Measurements from ENCODE around the gene WDR88. TPM values are rescaled to one million over a fixed set of nuclear protein-coding genes. Genes with fewer than 3 reads are reported as not detected.

Gene WDR88
- total and polyA plus RNA-seq, 2 donors (not counting 1 experiment from before 2014, with no cell fraction given) = 0.47 TPM; not detected in 1

- Histone ChIP-seq H3K27ac (ENCODE audit: low read length in 2 of 2) (no peak overlapping the region), H4K20me1 (ENCODE audit: control insufficient read depth, insufficient read depth, low read length, poor library complexity, severe bottlenecking) (no peaks in the 10 kb centered on the region), H3K27me3 (replicated peaks in 1 of 4; ENCODE audit: control extremely low read depth in 1 of 4, control insufficient read depth in 3 of 4, insufficient read depth in 4 of 4, low read length in 3 of 4) (peaks cover 0 to 20% (median 0%) of the 10 kb centered on the region in 4 experiments), H3K4me1 (ENCODE audit: control insufficient read depth in 2 of 2, insufficient read depth in 2 of 2, low read length in 2 of 2) (peaks cover 0 to 3% of the 10 kb centered on the region in 2 donors), H3K36me3 (replicated peaks in 1 of 2; ENCODE audit: control extremely low read depth in 1 of 2, control insufficient read depth in 1 of 2, extremely low read depth in 1 of 2, insufficient read depth in 2 of 2, low read length in 1 of 2) (no peaks in the 10 kb centered on the region), H3K4me2 (replicated peaks; ENCODE audit: low read depth, low read length, poor library complexity, severe bottlenecking) (no peak overlapping the region), H3K79me2 (ENCODE audit: control insufficient read depth, insufficient read depth, low read length) (no peaks in the 10 kb centered on the region), H2AFZ (ENCODE audit: insufficient read depth, low read depth, low read length, poor library complexity, severe bottlenecking) (no peak overlapping the region), H3K4me3 (ENCODE audit: control extremely low read depth in 1 of 5, extremely low read depth in 1 of 5, insufficient read depth in 1 of 5, low read depth in 2 of 5, low read length in 4 of 5) (no peak overlapping the region), H3K9me3 (ENCODE audit: control extremely low read depth in 1 of 3, control insufficient read depth in 2 of 3, insufficient read depth in 1 of 3, low read length in 2 of 3) (no peaks in the 10 kb centered on the region), H3K9ac (ENCODE audit: low read length) (no peak overlapping the region)
- peaks cover 22% of the 10 kb centered on the region for H3K27me3 Mint-ChIP-seq
- no peaks in the 10 kb centered on the region for H3K4me1 Mint-ChIP-seq
- ATAC-seq (ENCODE audit: low read depth) (no peak), DNase-seq (no peak)
- H3K4me3 Mint-ChIP-seq = no peak overlapping the region
- 79% methylated on average over 8 of the region's 11 CpGs for WGBS (ENCODE audit: insufficient coverage)
- no peaks in the 10 kb centered on the region for H3K9me3 Mint-ChIP-seq (ENCODE audit: insufficient read depth)
- TF ChIP-seq EZH2 (IDR thresholded peaks at IDR 0.05; ENCODE audit: borderline replicate concordance, insufficient read depth, low read depth, low read length, poor library complexity, severe bottlenecking) (no peak), CTCF (IDR thresholded peaks at IDR 0.05) (no peak)
- POLR2A ChIA-PET = interaction anchor here (0.6 kb wide), 1 partner anchor 24 kb away, joined by 4 read pairs; no protein-coding TSS in a partner anchor
- CTCF ChIA-PET = interaction anchor here (1.2 kb wide), 1 partner anchor 13 kb away, joined by 3 read pairs; no protein-coding TSS in a partner anchor
- intact Hi-C loops (cut with micrococcal nuclease) = no loop called here
- no peak overlapping the region for H3K27ac Mint-ChIP-seq
Observed at GRCh38 chr19:33197591-33198000, 65.7 kb downstream of the WDR88 start.

- CTCF ChIA-PET = interaction anchor here (1.2 kb wide), 1 partner anchor 14 kb away, joined by 3 read pairs; no protein-coding TSS in a partner anchor
- 92% methylated on average over 7 of the region's 7 CpGs for WGBS (ENCODE audit: insufficient coverage)
Observed at GRCh38 chr19:33198169-33198568, 66.3 kb downstream of the WDR88 start.

More at GRCh38 chr19:33198169-33198568, 66.3 kb downstream of the WDR88 start:
- ATAC-seq (ENCODE audit: low read depth) = no peak
- DNase-seq = no peak
- H3K36me3 ChIP-seq (replicated peaks in 1 of 2; ENCODE audit: control extremely low read depth in 1 of 2, control insufficient read depth in 1 of 2, extremely low read depth in 1 of 2, insufficient read depth in 2 of 2, low read length in 1 of 2) = no peaks in the 10 kb centered on the region
- Mint-ChIP-seq H3K27me3 (peaks cover 17% of the 10 kb centered on the region), H3K4me1 (no peaks in the 10 kb centered on the region), H3K9me3 (ENCODE audit: insufficient read depth) (no peaks in the 10 kb centered on the region), H3K4me3 (no peak overlapping the region), H3K27ac (no peak overlapping the region)
- H3K27ac ChIP-seq (ENCODE audit: low read length in 2 of 2) = no peak overlapping the region
- TF ChIP-seq CTCF (IDR thresholded peaks at IDR 0.05) = no peak
- TF ChIP-seq EZH2 (IDR thresholded peaks at IDR 0.05; ENCODE audit: borderline replicate concordance, insufficient read depth, low read depth, low read length, poor library complexity, severe bottlenecking) = no peak
- peaks cover 0 to 15% (median 0%) of the 10 kb centered on the region in 4 experiments for H3K27me3 ChIP-seq (replicated peaks in 1 of 4; ENCODE audit: control extremely low read depth in 1 of 4, control insufficient read depth in 3 of 4, insufficient read depth in 4 of 4, low read length in 3 of 4)
- H3K9me3 ChIP-seq (ENCODE audit: control extremely low read depth in 1 of 3, control insufficient read depth in 2 of 3, insufficient read depth in 1 of 3, low read length in 2 of 3) = no peaks in the 10 kb centered on the region
- no peaks in the 10 kb centered on the region for H3K79me2 ChIP-seq (ENCODE audit: control insufficient read depth, insufficient read depth, low read length)
- POLR2A ChIA-PET = interaction anchor here (0.6 kb wide), 1 partner anchor 23 kb away, joined by 4 read pairs; no protein-coding TSS in a partner anchor
- no peak overlapping the region for H3K9ac ChIP-seq (ENCODE audit: low read length)
- H4K20me1 ChIP-seq (ENCODE audit: control insufficient read depth, insufficient read depth, low read length, poor library complexity, severe bottlenecking) = no peaks in the 10 kb centered on the region
- peaks cover 0 to 3% of the 10 kb centered on the region in 2 donors for H3K4me1 ChIP-seq (ENCODE audit: control insufficient read depth in 2 of 2, insufficient read depth in 2 of 2, low read length in 2 of 2)
- no peak overlapping the region for H2AFZ ChIP-seq (ENCODE audit: insufficient read depth, low read depth, low read length, poor library complexity, severe bottlenecking)
- H3K4me3 ChIP-seq (ENCODE audit: control extremely low read depth in 1 of 5, extremely low read depth in 1 of 5, insufficient read depth in 1 of 5, low read depth in 2 of 5, low read length in 4 of 5) = no peak overlapping the region
- no peak overlapping the region for H3K4me2 ChIP-seq (replicated peaks; ENCODE audit: low read depth, low read length, poor library complexity, severe bottlenecking)
- intact Hi-C loops (cut with micrococcal nuclease) = no loop called here
